ENCODE results near the gene CSPG4. TPM values are rescaled to one million over a fixed set of nuclear protein-coding genes. Genes with fewer than 3 reads are reported as not detected.
"Not testable (repeated sequence)": the region's sequence is repeated elsewhere in the genome, so short reads cannot be mapped to it uniquely, and the experiment has no call there.

Gene CSPG4
- total RNA-seq, 1 experiment from 2014 or later, result 2.0 TPM

DNA sequence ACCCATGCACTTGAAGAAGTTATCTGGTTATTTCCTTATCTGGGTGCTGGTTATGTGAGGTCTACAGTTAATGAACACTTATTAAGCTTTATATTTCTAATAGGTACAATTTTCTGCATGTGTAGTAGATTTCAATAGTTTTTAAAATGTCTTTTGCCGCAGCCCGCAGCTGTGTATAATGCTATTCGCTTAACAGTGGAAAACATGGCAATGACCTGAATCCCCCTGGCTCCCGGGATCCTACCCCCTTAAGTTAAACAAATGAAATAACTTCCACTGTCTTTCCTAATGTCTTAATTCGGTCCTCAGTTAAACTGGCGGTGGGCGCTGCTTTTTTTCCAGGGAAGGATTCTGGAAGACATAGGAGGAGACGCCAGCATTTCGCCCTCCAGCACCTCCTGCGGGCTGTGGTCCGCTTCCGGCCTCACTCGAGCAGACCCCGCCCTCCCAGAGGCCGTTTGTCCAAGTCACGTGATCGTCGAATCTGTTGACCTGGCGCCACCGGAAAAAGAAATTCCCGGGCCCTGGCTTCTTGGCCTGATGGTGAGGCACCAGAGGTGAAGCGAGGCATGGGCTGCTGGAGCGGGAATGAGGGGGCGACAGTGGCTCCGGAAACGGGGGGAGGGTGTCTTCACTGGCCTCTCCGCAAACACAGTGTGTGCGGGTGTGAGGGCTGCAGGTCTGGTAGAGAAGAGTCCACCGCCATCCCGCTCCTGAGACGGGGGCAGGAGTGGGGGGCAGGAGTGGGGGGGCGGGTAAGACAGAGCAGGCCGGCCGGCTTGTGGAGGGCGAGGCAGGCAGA lies 45.6 kb upstream of the CSPG4 start:
- H3K36me3 Mint-ChIP-seq (ENCODE audit: insufficient read depth in 1 of 3, low read depth in 3 of 3), result no peaks in the 10 kb centered on the region

DNA sequence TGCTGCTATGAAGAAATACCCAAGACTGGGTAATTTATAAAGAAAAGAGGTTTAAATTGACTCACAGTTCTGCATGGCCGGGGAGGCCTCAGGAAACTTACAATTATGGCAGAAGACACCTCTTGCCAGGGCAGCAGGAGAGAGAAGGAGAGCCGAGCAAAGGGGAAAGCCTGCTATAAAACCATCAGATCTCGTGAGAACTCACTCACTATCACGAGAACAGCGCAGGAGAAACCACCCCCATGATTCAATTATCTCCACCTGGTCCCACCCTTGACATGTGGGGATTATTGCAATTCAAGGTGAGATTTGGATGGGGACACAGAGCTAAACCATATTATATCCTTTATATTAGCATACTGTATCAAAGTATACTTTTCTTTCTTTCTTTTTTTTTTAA lies 42.2 kb upstream of the CSPG4 start:
- H4K8ac ChIP-seq (replicated peaks; ENCODE audit: insufficient read length, low read depth, low read length); H3K27ac Mint-ChIP-seq; H3K27me3 Mint-ChIP-seq (ENCODE audit: low read depth); H3K18ac ChIP-seq (ENCODE audit: insufficient read length, low read depth, low read length); H2BK20ac ChIP-seq (ENCODE audit: low read depth, low read length, poor library complexity, severe bottlenecking); H3K23me2 ChIP-seq (ENCODE audit: insufficient read length, low read depth, low read length, poor library complexity, severe bottlenecking); H4K5ac ChIP-seq (ENCODE audit: insufficient read length, low read depth, low read length); H3K23ac ChIP-seq (ENCODE audit: insufficient read length, low read depth, low read length); H2BK120ac ChIP-seq (ENCODE audit: low read depth, low read length, poor library complexity, severe bottlenecking); H3K4me2 ChIP-seq (ENCODE audit: insufficient read depth, insufficient read length, low read length); H4K91ac ChIP-seq (ENCODE audit: insufficient read length, low read depth, low read length); H2AFZ ChIP-seq (ENCODE audit: low read length); H3K9me3 Mint-ChIP-seq; H4K20me1 ChIP-seq (ENCODE audit: control insufficient read depth, insufficient read depth, insufficient read length); H2BK12ac ChIP-seq (ENCODE audit: insufficient read length, low read depth, low read length); H3K27ac ChIP-seq (ENCODE audit: insufficient read length, low read depth, low read length); H3K79me1 ChIP-seq (ENCODE audit: insufficient read depth, low read depth, low read length, poor library complexity, severe bottlenecking); H3K27me3 ChIP-seq (ENCODE audit: insufficient read depth, low read length); H3K9ac ChIP-seq (ENCODE audit: extremely low read depth, insufficient read length, low read length); DNase-seq; H3K4me3 Mint-ChIP-seq; H3K14ac ChIP-seq (ENCODE audit: insufficient read depth, low read length); H2AK5ac ChIP-seq (ENCODE audit: insufficient read length, low read length); H3K4ac ChIP-seq (ENCODE audit: low read depth, low read length); H3K9me3 ChIP-seq (ENCODE audit: control insufficient read depth, low read depth, low read length); H3K4me1 ChIP-seq (ENCODE audit: insufficient read depth, low read length); H3K79me2 ChIP-seq (ENCODE audit: insufficient read depth, low read length); H3K56ac ChIP-seq (ENCODE audit: insufficient read length, low read depth, low read length); H3K36me3 Mint-ChIP-seq (ENCODE audit: insufficient read depth in 1 of 3, low read depth in 3 of 3); H3T11ph ChIP-seq (ENCODE audit: low read length); H2BK15ac ChIP-seq (ENCODE audit: low read depth, low read length); H2BK5ac ChIP-seq (ENCODE audit: insufficient read length, low read length): not testable (repeated sequence)
- peaks cover 17 to 23% of the 10 kb centered on the region in 2 experiments for H3K4me1 Mint-ChIP-seq
- no CpG with 5 or more reads among the region's 5 CpGs for WGBS (ENCODE audit: extremely low coverage, insufficient read length, low lambda C conversion rate)

More for the DNA sequence above, 45.6 kb upstream of the CSPG4 start:
- DNase-seq, result peak; percentile 95
- Mint-ChIP-seq H3K9me3 (no peaks in the 10 kb centered on the region), H3K4me3 (peak overlapping the region; percentile 83), H3K27ac (peak overlapping the region; percentile 97 to 99 (median 99)), H3K4me1 (peaks cover 22 to 29% of the 10 kb centered on the region in 2 experiments), H3K27me3 (ENCODE audit: low read depth) (no peaks in the 10 kb centered on the region; the same call in none of the 2 replicates)
- H3K4me2 ChIP-seq (ENCODE audit: insufficient read depth, insufficient read length, low read length), result peak overlapping the region; percentile 51
- H3K56ac ChIP-seq (ENCODE audit: insufficient read length, low read depth, low read length), result no peak overlapping the region
- peak overlapping the region; percentile 95 for H3T11ph ChIP-seq (ENCODE audit: low read length)
- no peaks in the 10 kb centered on the region for H3K9me3 ChIP-seq (ENCODE audit: control insufficient read depth, low read depth, low read length)
- no peaks in the 10 kb centered on the region for H3K27me3 ChIP-seq (ENCODE audit: insufficient read depth, low read length)
- no peak overlapping the region; the same call in 1 of the 2 replicates for H3K4ac ChIP-seq (ENCODE audit: low read depth, low read length)
- no CpG with 5 or more reads among the region's 35 CpGs for WGBS (ENCODE audit: extremely low coverage, insufficient read length, low lambda C conversion rate)
- H3K18ac ChIP-seq (ENCODE audit: insufficient read length, low read depth, low read length), result peak overlapping the region; percentile 99
- peaks cover 7% of the 10 kb centered on the region for H3K23me2 ChIP-seq (ENCODE audit: insufficient read length, low read depth, low read length, poor library complexity, severe bottlenecking)
- H2BK12ac ChIP-seq (ENCODE audit: insufficient read length, low read depth, low read length), result no peak overlapping the region
- no peak overlapping the region for H4K91ac ChIP-seq (ENCODE audit: insufficient read length, low read depth, low read length)
- H3K14ac ChIP-seq (ENCODE audit: insufficient read depth, low read length), result peak overlapping the region; percentile 100
- peak overlapping the region; percentile 61 for H3K9ac ChIP-seq (ENCODE audit: extremely low read depth, insufficient read length, low read length)
- no peak overlapping the region for H2AFZ ChIP-seq (ENCODE audit: low read length)
- no peak overlapping the region for H2BK20ac ChIP-seq (ENCODE audit: low read depth, low read length, poor library complexity, severe bottlenecking)
- H4K20me1 ChIP-seq (ENCODE audit: control insufficient read depth, insufficient read depth, insufficient read length), result no peaks in the 10 kb centered on the region
- peak overlapping the region; percentile 56 for H3K27ac ChIP-seq (ENCODE audit: insufficient read length, low read depth, low read length)
- H4K8ac ChIP-seq (replicated peaks; ENCODE audit: insufficient read length, low read depth, low read length), result no peak overlapping the region
- H2BK120ac ChIP-seq (ENCODE audit: low read depth, low read length, poor library complexity, severe bottlenecking), result peak overlapping the region; percentile 98
- H3K23ac ChIP-seq (ENCODE audit: insufficient read length, low read depth, low read length), result no peak overlapping the region
- H3K79me2 ChIP-seq (ENCODE audit: insufficient read depth, low read length), result no peaks in the 10 kb centered on the region
- H3K79me1 ChIP-seq (ENCODE audit: insufficient read depth, low read depth, low read length, poor library complexity, severe bottlenecking), result no peaks in the 10 kb centered on the region
- H2BK5ac ChIP-seq (ENCODE audit: insufficient read length, low read length), result no peak overlapping the region
- TF ChIP-seq, protein P1, sequence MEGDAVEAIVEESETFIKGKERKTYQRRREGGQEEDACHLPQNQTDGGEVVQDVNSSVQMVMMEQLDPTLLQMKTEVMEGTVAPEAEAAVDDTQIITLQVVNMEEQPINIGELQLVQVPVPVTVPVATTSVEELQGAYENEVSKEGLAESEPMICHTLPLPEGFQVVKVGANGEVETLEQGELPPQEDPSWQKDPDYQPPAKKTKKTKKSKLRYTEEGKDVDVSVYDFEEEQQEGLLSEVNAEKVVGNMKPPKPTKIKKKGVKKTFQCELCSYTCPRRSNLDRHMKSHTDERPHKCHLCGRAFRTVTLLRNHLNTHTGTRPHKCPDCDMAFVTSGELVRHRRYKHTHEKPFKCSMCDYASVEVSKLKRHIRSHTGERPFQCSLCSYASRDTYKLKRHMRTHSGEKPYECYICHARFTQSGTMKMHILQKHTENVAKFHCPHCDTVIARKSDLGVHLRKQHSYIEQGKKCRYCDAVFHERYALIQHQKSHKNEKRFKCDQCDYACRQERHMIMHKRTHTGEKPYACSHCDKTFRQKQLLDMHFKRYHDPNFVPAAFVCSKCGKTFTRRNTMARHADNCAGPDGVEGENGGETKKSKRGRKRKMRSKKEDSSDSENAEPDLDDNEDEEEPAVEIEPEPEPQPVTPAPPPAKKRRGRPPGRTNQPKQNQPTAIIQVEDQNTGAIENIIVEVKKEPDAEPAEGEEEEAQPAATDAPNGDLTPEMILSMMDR (conservative IDR thresholded peaks at IDR 0.05), result peak; percentile 43; the same call in 2 of the 3 replicates
- no peak overlapping the region for H2AK5ac ChIP-seq (ENCODE audit: insufficient read length, low read length)
- no peaks in the 10 kb centered on the region; the same call in 1 of the 2 replicates for H3K4me1 ChIP-seq (ENCODE audit: insufficient read depth, low read length)
- no peak overlapping the region for H2BK15ac ChIP-seq (ENCODE audit: low read depth, low read length)
- peak overlapping the region; percentile 87 for H4K5ac ChIP-seq (ENCODE audit: insufficient read length, low read depth, low read length)

All from H9 (cell line).